B cell (primary cell): ENCODE data around the gene DAB1.

Experiments
- EZH2 ChIP-seq: IDR thresholded peaks from 2 replicates; pipeline ENCODE4 v1.6.1; 2012; ENCODE audit warnings: borderline replicate concordance, low read depth, mild to moderate bottlenecking, moderate library complexity, low read length; ENCODE audit not compliant: insufficient read depth, poor library complexity, severe bottlenecking
- TF ChIP-seq, protein P1 (sequence below): fragments of 200-600 bp; IDR thresholded peaks from one replicate; pipeline ENCODE4 v1.8.0; 2022; ENCODE audit warnings: antibody characterized with exemption, mild to moderate bottlenecking

DNA sequence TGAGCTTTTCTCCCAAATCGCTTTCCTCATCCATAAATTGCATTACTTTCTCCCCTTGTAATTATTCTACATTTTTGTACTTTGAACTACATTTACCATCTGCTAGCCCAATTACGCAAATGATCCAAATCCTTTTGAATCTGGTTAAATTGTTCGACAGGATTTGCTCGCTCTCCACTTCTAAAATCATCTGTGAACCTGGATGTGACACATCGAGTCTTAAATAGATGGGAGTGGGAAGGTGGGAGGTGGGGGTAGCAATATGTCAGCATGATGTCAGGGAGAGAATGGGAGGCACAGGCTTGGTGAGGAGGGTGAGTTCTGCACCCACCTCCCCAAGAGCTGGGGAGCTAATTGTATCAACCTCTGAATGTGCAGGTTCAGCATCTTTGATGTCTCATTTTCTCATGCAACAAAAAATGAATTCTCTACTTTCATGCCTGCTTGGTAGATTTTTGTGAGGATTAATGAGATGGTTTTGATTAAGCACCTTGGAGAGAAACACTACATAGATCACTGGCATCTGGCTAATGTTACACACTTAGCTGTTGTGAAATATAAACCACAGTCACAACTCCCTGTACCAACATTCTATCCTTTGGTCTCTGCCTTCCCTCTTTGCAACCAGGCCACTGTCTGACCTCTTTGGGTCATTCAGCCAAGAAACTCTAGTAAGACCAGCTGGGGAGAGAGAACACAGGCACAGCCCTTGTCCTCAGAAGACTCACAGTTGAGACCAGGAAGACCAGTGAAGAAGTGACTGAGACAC is 165.1 kb downstream of the DAB1 start:
- TF ChIP-seq, protein P1, sequence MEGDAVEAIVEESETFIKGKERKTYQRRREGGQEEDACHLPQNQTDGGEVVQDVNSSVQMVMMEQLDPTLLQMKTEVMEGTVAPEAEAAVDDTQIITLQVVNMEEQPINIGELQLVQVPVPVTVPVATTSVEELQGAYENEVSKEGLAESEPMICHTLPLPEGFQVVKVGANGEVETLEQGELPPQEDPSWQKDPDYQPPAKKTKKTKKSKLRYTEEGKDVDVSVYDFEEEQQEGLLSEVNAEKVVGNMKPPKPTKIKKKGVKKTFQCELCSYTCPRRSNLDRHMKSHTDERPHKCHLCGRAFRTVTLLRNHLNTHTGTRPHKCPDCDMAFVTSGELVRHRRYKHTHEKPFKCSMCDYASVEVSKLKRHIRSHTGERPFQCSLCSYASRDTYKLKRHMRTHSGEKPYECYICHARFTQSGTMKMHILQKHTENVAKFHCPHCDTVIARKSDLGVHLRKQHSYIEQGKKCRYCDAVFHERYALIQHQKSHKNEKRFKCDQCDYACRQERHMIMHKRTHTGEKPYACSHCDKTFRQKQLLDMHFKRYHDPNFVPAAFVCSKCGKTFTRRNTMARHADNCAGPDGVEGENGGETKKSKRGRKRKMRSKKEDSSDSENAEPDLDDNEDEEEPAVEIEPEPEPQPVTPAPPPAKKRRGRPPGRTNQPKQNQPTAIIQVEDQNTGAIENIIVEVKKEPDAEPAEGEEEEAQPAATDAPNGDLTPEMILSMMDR = no peak
- no peak for TF ChIP-seq EZH2
